Mesenteric fat pad (tissue), 1 donor: ENCODE data around the gene ZBTB12. TPM values are rescaled to one million over a fixed set of nuclear protein-coding genes. Genes with fewer than 3 reads are reported as not detected.
"Not testable (repeated sequence)": the region's sequence is repeated elsewhere in the genome, so short reads cannot be mapped to it uniquely, and the experiment has no call there.

ENCODE experiments used
- DNase-seq: peaks from one replicate; pipeline ENCODE4 v3.0.0-alpha.2; 2020; ENCODE audit warnings: low spot score
- total RNA-seq: library from RNA; stranded (reverse); fragmentation: NEBNext Ultra II Directional; extraction: Animal tissue kit (Norgen Biotek cat#: 25700); gene quantifications from one replicate; pipeline ENCODE4 v1.2.1, GENCODE V29; 2021
- donor health status: DM: yes; HTN: yes; CAD: no.

Gene ZBTB12
- total RNA-seq, 1 donor from 2014 or later, result 2.9 TPM

- DNase-seq, result not testable (repeated sequence)
Measured at GRCh38 chr6:31851980-31852718, 49.7 kb downstream of the ZBTB12 start.

- no peak for DNase-seq
Measured at GRCh38 chr6:31851485-31851832, 50.4 kb downstream of the ZBTB12 start.

- DNase-seq, result no peak
Measured at GRCh38 chr6:31850765-31851484, 51.0 kb downstream of the ZBTB12 start.

Other genes starting within 250 kb of the ZBTB12 start
- 229 TPM for gene BAG6, start 249.4 kb downstream of the ZBTB12 start, total RNA-seq
- gene APOM, start 246.2 kb downstream of the ZBTB12 start, total RNA-seq, result 3.3 TPM
- 21.6 TPM for gene C6orf47, start 241.3 kb downstream of the ZBTB12 start, total RNA-seq
- 10.5 TPM for gene GPANK1, start 237.1 kb downstream of the ZBTB12 start, total RNA-seq
- 125 TPM for gene CSNK2B, start 236.0 kb downstream of the ZBTB12 start, total RNA-seq
- 15.5 TPM for gene LY6G5B, start 232.1 kb downstream of the ZBTB12 start, total RNA-seq
- gene LY6G5C, start 221.0 kb downstream of the ZBTB12 start, total RNA-seq, result 1.9 TPM
- 38.8 TPM for gene ABHD16A, start 198.8 kb downstream of the ZBTB12 start, total RNA-seq
- gene LY6G6F, start 195.2 kb downstream of the ZBTB12 start, total RNA-seq, result not detected
- not detected for gene LY6G6D, start 186.7 kb downstream of the ZBTB12 start, total RNA-seq
- not detected for gene LY6G6C, start 180.3 kb downstream of the ZBTB12 start, total RNA-seq
- gene MPIG6B, start 178.7 kb downstream of the ZBTB12 start, total RNA-seq, result not detected
- gene DDAH2, start 172.8 kb downstream of the ZBTB12 start, total RNA-seq, result 123 TPM
- 408 TPM for gene CLIC1, start 165.6 kb downstream of the ZBTB12 start, total RNA-seq
- gene MSH5, start 162.1 kb downstream of the ZBTB12 start, total RNA-seq, result 14.8 TPM
- gene SAPCD1, start 139.4 kb downstream of the ZBTB12 start, total RNA-seq, result 2.0 TPM
- gene VWA7, start 124.8 kb downstream of the ZBTB12 start, total RNA-seq, result 0.77 TPM
- 62.6 TPM for gene VARS1, start 106.3 kb downstream of the ZBTB12 start, total RNA-seq
- 25.7 TPM for gene LSM2, start 95.1 kb downstream of the ZBTB12 start, total RNA-seq
- gene HSPA1L, start 86.8 kb downstream of the ZBTB12 start, total RNA-seq, result 0.84 TPM
- 139 TPM for gene HSPA1A, start 86.5 kb downstream of the ZBTB12 start, total RNA-seq
- 111 TPM for gene HSPA1B, start 74.3 kb downstream of the ZBTB12 start, total RNA-seq
- 40.7 TPM for gene NEU1, start 39.3 kb downstream of the ZBTB12 start, total RNA-seq
- 0.51 TPM for gene SLC44A4, start 23.1 kb downstream of the ZBTB12 start, total RNA-seq
- gene EHMT2, start 4.4 kb downstream of the ZBTB12 start, total RNA-seq, result 28.4 TPM
- 60.8 TPM for gene C2, start 25.6 kb upstream of the ZBTB12 start, total RNA-seq
- gene CFB, start 44.0 kb upstream of the ZBTB12 start, total RNA-seq, result 38.0 TPM
- 59.2 TPM for gene NELFE, start 56.9 kb upstream of the ZBTB12 start, total RNA-seq
- gene SKIC2, start 57.1 kb upstream of the ZBTB12 start, total RNA-seq, result 52.5 TPM
- gene DXO, start 70.1 kb upstream of the ZBTB12 start, total RNA-seq, result 17.1 TPM
- 36.2 TPM for gene C4A, start 80.0 kb upstream of the ZBTB12 start, total RNA-seq
- gene C4B, start 112.7 kb upstream of the ZBTB12 start, total RNA-seq, result 32.7 TPM
- 0.45 TPM for gene CYP21A2, start 136.3 kb upstream of the ZBTB12 start, total RNA-seq
- gene TNXB, start 207.3 kb upstream of the ZBTB12 start, total RNA-seq, result 187 TPM
- gene ATF6B, start 226.2 kb upstream of the ZBTB12 start, total RNA-seq, result 46.6 TPM
- 4.3 TPM for gene FKBPL, start 228.2 kb upstream of the ZBTB12 start, total RNA-seq
- 1.0 TPM for gene PRRT1, start 249.9 kb upstream of the ZBTB12 start, total RNA-seq